ENCODE measurements around the gene ASB9. TPM values are rescaled to one million over a fixed set of nuclear protein-coding genes. Genes with fewer than 3 reads are reported as not detected.
"Not testable (repeated sequence)": the region's sequence is repeated elsewhere in the genome, so short reads cannot be mapped to it uniquely, and the experiment has no call there.

The ASB9 gene
- total and polyA plus RNA-seq, 8 donors, result 1.5 to 41.7 (median 4.1) TPM

GRCh38 chrX:15202454-15203177 lies 67.3 kb downstream of the ASB9 start:
- ATAC-seq (no peak), DNase-seq (no peak), FAIRE-seq (no peak)
- intact Hi-C loops (cut with DNase I), result no loop called here
- peaks cover 0 to 9% (median 0%) of the 10 kb centered on the region in 4 donors for H3K27me3 ChIP-seq
- WGBS, 2 donors, result 87 to 90% methylated on average over 2 of the region's 2 CpGs
- H3K27ac ChIP-seq, result no peak overlapping the region
- no peak for TF ChIP-seq CTCF (IDR thresholded peaks at IDR 0.05)
- H3K4me3 ChIP-seq, result no peak overlapping the region
- no peaks in the 10 kb centered on the region for H3K36me3 ChIP-seq
- H3K9me3 ChIP-seq, result no peaks in the 10 kb centered on the region
- H3K4me1 ChIP-seq, result no peaks in the 10 kb centered on the region

DNA sequence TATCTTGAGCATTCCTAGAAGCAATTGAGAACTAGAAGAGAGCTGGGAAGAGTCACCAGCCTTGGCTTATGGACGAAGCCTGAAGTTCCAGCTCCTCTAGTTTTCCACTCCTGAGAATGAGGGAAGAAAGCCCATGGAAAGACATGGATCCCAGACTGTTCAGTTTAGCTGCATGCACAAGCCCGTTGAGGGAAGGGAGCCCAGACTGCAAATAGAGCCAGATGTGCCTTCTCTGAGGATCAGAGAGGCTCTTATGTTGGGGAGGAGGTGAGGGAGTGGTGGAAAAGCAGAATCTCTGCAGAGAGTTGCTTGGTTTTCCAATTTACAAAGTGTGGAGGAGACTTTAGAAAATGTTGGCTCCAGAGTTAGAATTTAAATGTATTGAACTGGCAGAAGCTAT lies 69.0 kb downstream of the ASB9 start:
- no peak overlapping the region for H3K27ac ChIP-seq
- ATAC-seq (no peak), DNase-seq (no peak), FAIRE-seq (no peak)
- intact Hi-C loops (cut with DNase I), result no loop called here
- WGBS, 2 donors, result 47 to 70% methylated on average over 2 of the region's 2 CpGs
- H3K27me3 ChIP-seq, result peaks cover 0 to 15% (median 2%) of the 10 kb centered on the region in 4 donors
- no peaks in the 10 kb centered on the region for H3K36me3 ChIP-seq
- no peak overlapping the region for H3K4me3 ChIP-seq
- TF ChIP-seq CTCF (IDR thresholded peaks at IDR 0.05), result no peak
- no peaks in the 10 kb centered on the region for H3K4me1 ChIP-seq
- H3K9me3 ChIP-seq, result no peaks in the 10 kb centered on the region

DNA sequence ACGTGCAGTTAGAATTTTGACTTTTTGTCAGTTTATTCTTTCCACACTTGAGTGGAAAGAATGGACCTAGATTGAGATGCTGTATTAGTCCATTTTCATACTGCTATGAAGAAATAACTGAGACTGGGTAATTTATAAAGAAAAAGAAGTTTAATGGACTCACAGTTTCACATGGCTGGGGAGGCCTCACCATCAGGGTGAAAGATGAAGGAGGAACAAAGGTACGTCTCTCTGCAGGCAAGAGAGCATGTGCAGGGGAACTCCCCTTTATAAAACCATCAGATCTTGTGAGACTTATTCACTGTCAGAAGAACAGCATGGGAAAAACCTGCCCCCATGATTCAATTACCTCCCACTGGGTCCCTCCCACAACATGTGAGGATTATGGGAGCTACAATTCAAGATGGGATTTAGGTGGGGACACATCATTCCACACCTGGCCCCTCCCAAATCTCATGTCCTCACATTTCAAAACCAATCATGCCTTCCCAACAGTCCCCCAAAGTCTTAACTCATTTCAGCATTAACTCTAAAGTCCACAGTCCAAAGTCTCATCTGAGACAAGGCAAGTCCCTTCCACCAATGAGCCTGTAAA lies 71.2 kb downstream of the ASB9 start:
- H3K36me3 ChIP-seq; intact Hi-C loops (cut with DNase I); ATAC-seq; H3K27ac ChIP-seq; DNase-seq; H3K9me3 ChIP-seq; FAIRE-seq; H3K4me1 ChIP-seq; H3K4me3 ChIP-seq: not testable (repeated sequence)
- H3K27me3 ChIP-seq, result peaks cover 0 to 11% (median 2%) of the 10 kb centered on the region in 4 donors
- 73 to 79% methylated on average over 2 of the region's 2 CpGs for WGBS, 2 donors

- DNase-seq (no peak), FAIRE-seq (no peak), ATAC-seq (no peak)
- no peak overlapping the region for H3K4me3 ChIP-seq
- H3K27me3 ChIP-seq, result peaks cover 0 to 5% (median 2%) of the 10 kb centered on the region in 4 donors
- no peak for TF ChIP-seq CTCF (IDR thresholded peaks at IDR 0.05)
- H3K36me3 ChIP-seq, result no peaks in the 10 kb centered on the region
- intact Hi-C loops (cut with DNase I), result no loop called here
- H3K9me3 ChIP-seq, result no peaks in the 10 kb centered on the region
- no peaks in the 10 kb centered on the region for H3K4me1 ChIP-seq
- no peak overlapping the region for H3K27ac ChIP-seq
- WGBS, 2 donors, result 50 to 57% methylated on average over 3 of the region's 3 CpGs
Measured at GRCh38 chrX:15194146-15194545, 75.7 kb downstream of the ASB9 start.

Other genes starting within 250 kb of the ASB9 start
- gene ASB11, start 45.6 kb upstream of the ASB9 start, total RNA-seq, result under 1 TPM in 2 of 6 donors, not detected in 4; 0.09 to 0.22 TPM
- gene ASB11, start 45.6 kb upstream of the ASB9 start, polyA plus RNA-seq, result not detected
- 10 to 100 TPM in 2 of 6 donors, 1 to 10 TPM in 4; 4.0 to 12.1 (median 9.1) TPM for gene PIGA, start 65.4 kb upstream of the ASB9 start, total RNA-seq
- 10 to 100 TPM in 1 of 2 donors, 1 to 10 TPM in 1; 6.0 to 14.7 TPM for gene PIGA, start 65.4 kb upstream of the ASB9 start, polyA plus RNA-seq
- under 1 TPM in 5 of 6 donors, not detected in 1; 0.19 to 0.58 (median 0.25) TPM for gene VEGFD, start 114.3 kb upstream of the ASB9 start, total RNA-seq
- gene VEGFD, start 114.3 kb upstream of the ASB9 start, polyA plus RNA-seq, result 1 to 10 TPM in 1 of 2 donors, under 1 TPM in 1; 0.84 to 1.3 TPM
- gene PIR, start 223.2 kb upstream of the ASB9 start, total RNA-seq, result 1 to 10 TPM; 1.1 to 2.4 (median 1.7) TPM
- gene PIR, start 223.2 kb upstream of the ASB9 start, polyA plus RNA-seq, result 1 to 10 TPM; 3.0 to 7.0 TPM
- 1 to 10 TPM in 1 of 6 donors, under 1 TPM in 5; 0.28 to 3.2 (median 0.48) TPM for gene BMX, start 230.7 kb upstream of the ASB9 start, total RNA-seq
- gene BMX, start 230.7 kb upstream of the ASB9 start, polyA plus RNA-seq, result under 1 TPM; 0.27 to 0.73 TPM

Data from pancreas (tissue), 10 donors.